Adipose tissue (tissue), 3 donors: ENCODE results near the gene ARHGAP26. TPM values are rescaled to one million over a fixed set of nuclear protein-coding genes. Genes with fewer than 3 reads are reported as not detected.

Experiments
- H3K27ac ChIP-seq: one replicate; pipeline ENCODE4 v1.5.1; 2013; ENCODE audit warnings: low read depth, low read length
- WGBS, 3 donors: extraction: QIAGEN DNeasy Blood & Tissue Kit; methylation state at CpG; one replicate each; pipeline ENCODE4 v1.1.7; 2013; 5-methylcytosine and 5-hydroxymethylcytosine counted together
- polyA plus RNA-seq, 3 donors: library from polyadenylated mRNA; stranded (reverse); fragments of 200-250 nt; gene quantifications; one replicate each; pipeline ENCODE4 v1.2.3, GENCODE V29; 2013
- donor health status: healthy with polysubstance abuse.
- donor health status: Bipolar disorder and iron deficiency.
- donor health status: healthy.

Gene ARHGAP26
- polyA plus RNA-seq, 3 donors, result 2.3 to 8.3 (median 6.5) TPM

DNA sequence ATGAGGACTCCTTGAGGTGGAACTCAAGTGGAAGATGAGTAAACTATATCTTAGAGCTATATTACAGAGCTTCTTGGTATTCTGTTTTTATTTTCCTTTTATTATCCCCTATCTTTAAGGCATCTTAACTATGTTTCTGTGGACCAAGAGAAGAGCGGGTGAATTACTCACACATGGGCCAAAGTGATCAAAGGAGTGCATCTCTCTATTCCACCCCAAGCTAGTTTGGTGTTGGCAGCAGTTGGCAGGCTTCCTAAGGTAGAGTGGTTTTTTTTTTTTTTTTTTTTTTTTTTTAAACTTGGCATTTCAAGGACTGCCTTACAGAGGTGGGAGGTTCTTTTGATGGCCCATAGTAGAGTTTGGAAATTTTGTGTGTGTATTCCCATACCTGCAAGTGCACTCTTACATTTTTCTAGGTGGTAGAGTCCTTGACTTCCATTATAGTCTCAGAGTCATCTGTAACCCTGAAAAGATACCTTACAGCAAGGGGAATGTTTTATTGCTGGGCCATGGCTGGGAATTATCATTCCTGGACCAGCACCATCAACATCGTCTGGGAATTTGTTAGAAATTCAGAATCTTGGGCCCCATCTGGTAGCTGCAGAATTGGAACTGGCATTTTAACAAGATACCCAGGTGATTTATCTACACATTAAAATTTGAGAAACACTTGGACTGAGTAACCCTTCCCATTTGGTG is 51.0 kb downstream of the ARHGAP26 start:
- no peak overlapping the region for H3K27ac ChIP-seq
- 86 to 97% (median 93%) methylated on average over 2 of the region's 2 CpGs for WGBS, 3 donors

DNA sequence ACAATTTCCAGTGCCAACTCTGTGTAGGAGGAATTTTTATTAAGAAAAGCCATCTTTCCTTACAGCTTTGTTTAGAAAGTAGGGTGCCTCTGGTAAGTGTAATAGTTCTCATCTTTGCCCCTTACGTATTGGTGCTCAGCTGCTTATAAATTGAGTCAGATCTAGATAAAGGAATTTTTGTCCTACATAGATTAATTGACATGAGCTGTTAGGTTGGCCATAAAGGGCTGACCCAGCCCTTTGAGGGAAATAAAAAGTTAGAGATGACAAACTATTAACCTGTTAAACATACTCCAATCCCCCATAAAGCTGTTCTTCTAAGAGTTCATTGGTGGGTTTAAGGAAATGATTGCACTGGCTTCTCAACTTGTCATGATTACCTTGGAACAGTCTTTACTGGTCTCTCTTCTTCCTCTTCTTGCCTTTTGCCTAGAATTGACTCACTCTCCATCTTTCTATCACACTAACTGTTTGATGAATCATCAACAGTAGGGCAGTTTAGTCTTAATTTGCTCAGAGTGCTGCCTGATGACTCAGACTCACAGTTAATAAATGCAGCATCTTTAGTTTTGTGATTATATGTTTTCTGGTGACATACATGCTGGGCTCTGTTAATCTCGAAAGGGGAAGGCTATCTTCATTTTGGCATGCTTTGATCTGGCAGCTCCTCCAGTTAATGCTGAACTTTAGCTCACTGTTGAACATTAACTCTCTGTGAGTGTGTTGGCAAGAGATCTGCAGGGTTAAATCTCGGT is 51.7 kb downstream of the ARHGAP26 start:
- no peak overlapping the region for H3K27ac ChIP-seq
- WGBS, 3 donors, result 50 to 67% (median 54%) methylated on average over 3 of the region's 3 CpGs

DNA sequence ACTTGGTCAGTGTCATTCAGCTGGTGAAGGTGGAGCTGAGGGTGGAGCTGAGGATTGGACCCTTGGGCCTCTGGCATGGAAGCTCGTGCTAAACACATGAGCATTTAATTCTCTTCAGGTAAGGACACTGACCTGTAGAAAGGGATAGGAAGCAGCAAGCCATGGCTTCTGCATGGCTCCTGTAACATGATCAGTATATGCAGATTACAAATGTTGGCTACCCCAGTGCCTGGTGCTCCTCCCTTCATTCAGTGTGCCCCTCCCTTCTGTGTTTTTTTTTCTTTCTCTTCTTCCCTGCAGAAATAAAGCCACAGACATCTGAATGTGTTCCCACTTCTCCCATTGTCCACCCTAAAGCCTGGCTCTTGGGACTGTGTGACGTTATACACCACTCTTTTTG is 52.9 kb downstream of the ARHGAP26 start:
- 74 to 85% (median 75%) methylated on average over 2 of the region's 2 CpGs for WGBS, 3 donors
- H3K27ac ChIP-seq, result no peak overlapping the region

GRCh38 chr5:142823806-142824205 is 53.6 kb downstream of the ARHGAP26 start:
- WGBS, 3 donors, result 87 to 88% (median 87%) methylated on average over 5 of the region's 5 CpGs
- H3K27ac ChIP-seq, result no peak overlapping the region

GRCh38 chr5:142824391-142824790 is 54.2 kb downstream of the ARHGAP26 start:
- whole genome bisulfite sequencing, 3 donors, result 32 to 88% (median 77%) methylated on average over 2 of the region's 2 CpGs
- H3K27ac ChIP-seq, result no peak overlapping the region

DNA sequence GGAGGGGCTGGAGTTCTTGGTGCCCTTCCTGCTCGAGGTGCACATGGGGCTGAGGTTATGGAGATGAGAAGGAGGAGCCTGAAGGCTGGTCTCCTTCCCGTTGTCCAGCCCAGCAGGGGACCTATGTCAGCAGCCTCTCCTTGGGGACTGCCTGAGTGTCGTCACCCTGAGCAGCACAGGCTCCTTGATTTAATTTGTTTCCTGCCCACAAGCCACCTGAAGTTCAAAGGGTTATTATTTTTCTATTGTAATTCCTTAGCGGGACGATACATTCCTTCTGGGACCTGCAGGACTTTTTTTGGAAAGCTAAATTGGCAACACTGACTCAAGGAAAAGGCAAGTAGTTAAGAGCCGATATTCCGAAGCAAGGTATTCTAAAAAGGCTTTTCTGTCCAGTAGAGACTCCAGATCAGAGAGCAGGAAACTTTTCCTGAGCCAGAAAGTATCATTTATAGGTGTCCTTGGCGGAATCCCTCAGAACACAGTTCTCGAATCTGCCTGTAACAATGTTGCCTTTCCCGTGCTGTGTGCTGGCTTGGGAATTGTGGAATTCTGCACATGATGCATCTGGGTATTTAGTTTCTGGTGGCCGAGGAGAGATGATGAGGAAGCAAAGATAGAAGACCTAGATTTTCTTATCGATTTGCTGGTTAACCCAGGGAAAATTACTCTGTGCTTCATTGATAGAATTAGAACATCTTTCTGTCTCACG is 55.4 kb downstream of the ARHGAP26 start:
- 42 to 62% (median 47%) methylated on average over 13 of the region's 13 CpGs for WGBS, 3 donors
- H3K27ac ChIP-seq, result no peak overlapping the region

GRCh38 chr5:142826093-142826492 is 55.9 kb downstream of the ARHGAP26 start:
- no peak overlapping the region for H3K27ac ChIP-seq
- 67 to 81% (median 72%) methylated on average over 5 of the region's 5 CpGs for WGBS, 3 donors

GRCh38 chr5:142826741-142827492 is 56.7 kb downstream of the ARHGAP26 start:
- no peak overlapping the region for H3K27ac ChIP-seq
- 38 to 74% (median 48%) methylated on average over 3 of the region's 3 CpGs for WGBS, 3 donors

DNA sequence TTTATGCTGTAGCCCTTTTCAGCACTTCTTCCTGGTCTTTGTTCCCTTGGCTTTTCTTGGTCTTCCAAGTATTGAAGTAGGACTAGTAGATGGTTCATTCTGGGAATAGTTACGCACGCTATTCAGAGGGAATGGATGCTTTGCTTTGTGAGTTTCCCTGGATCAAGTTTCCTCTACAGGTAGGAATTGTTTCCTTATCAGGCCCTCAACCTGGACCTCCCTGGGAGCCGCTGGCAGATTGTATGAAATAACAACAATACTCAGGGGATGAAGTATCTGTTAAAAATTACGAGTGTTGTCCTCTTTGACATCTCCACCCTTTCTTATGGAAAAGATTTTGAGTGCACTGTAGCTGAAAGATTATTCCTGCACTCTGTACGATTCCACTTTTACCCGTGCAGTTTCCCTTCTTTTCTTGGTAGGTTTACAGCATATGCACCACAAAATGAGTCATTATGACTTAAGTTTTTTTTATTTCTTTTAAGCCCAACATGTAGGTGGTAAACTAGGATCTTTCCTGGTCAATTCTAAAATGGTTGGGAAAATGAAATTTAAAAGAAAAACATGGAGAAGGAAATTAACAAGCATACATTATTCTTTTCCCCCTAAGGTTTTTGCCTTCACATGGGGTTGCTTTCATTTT is 57.9 kb downstream of the ARHGAP26 start:
- WGBS, 3 donors, result 83 to 91% (median 87%) methylated on average over 6 of the region's 6 CpGs

DNA sequence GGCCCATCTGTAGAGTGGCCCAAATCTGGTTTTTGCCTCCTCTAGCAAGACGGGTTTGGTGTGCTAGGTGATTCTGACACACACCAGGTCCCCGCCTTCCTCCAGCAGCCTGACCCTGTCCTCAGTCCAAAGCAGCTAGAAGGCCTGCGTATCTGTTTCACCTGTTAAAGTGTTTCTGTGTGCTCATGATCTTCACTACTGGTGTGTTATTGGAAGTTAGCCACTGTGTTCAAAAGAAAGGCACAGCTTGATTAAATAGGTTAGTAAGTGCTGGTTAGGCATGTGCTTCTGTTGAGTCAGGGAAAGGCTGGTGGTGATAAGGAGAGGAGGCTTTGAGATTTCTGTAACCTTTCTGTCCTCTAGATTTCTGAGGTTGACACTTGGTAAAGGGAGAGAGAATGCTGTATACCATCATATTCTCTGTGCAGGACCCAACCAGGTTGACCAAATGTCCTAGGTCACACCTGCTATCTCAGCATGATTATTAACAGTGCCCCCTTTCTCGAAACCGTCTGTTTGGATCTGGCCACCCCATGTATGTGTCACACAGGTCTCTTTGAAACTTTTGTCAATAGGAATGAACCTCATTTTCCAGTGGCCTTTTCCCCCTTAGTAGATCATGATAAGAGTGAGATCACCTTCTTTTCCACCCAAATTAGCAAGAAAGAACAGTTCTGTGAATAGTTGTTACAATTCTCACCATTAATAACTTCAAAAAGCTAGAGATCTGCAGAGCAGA is 58.8 kb downstream of the ARHGAP26 start:
- 83 to 100% (median 91%) methylated on average over 5 of the region's 5 CpGs for WGBS, 3 donors
- H3K27ac ChIP-seq, result no peak overlapping the region

More for the DNA sequence above, 57.9 kb downstream of the ARHGAP26 start:
- no peak overlapping the region for H3K27ac ChIP-seq

DNA sequence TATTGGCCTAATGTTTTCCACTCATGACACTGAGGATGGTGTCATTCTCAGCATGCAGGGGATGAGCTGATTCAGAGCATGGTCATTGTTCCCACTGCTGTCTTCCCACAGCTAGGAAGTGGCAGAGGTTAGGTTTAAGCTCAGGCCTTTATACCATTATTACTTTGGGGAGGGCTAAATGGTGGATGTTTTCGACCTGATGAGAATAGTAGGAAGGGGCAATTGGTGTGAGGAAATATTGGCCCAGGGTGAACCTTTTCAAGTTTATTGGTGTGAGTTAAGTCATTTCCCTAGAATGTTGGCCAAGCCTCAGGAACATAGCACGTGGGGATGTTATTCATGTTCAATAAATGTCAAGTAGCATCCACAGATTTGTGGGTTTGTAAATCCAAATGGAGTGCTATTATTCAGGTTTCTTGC is 59.6 kb downstream of the ARHGAP26 start:
- H3K27ac ChIP-seq, result no peak overlapping the region
- 41 to 81% (median 42%) methylated on average over 2 of the region's 2 CpGs for WGBS, 3 donors

GRCh38 chr5:142830241-142831008 is 60.2 kb downstream of the ARHGAP26 start:
- no peak overlapping the region for H3K27ac ChIP-seq
- WGBS, 3 donors, result 78 to 88% (median 78%) methylated on average over 8 of the region's 8 CpGs

- H3K27ac ChIP-seq, result no peak overlapping the region
- WGBS, 3 donors, result 69 to 72% (median 72%) methylated on average over 3 of the region's 3 CpGs
These were observed 60.8 kb downstream of the ARHGAP26 start for GRCh38 chr5:142831009-142831383.

DNA sequence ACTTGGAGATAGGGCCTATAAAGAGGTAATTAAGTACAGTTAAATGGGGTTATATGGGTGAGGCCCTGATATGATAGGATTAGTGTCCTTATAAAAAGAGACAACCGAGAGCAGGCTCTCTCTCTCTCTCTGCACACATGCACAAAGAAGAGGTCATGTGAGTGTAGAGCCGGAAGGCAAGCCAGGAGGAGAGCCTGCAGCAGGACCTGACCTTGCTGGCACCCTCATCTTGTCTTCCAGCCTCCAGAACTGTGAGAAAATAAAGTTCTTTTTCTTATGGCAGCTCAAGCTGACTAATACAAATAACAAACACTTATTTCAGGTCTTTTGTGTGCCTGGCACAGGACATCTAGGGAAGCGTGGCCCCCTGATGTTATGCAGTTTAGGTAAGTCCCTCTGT is 62.1 kb downstream of the ARHGAP26 start:
- 85 to 100% (median 91%) methylated on average over 3 of the region's 3 CpGs for WGBS, 3 donors

GRCh38 chr5:142833517-142834449 is 63.6 kb downstream of the ARHGAP26 start:
- no peak overlapping the region for H3K27ac ChIP-seq

More for the DNA sequence above, 62.1 kb downstream of the ARHGAP26 start:
- no peak overlapping the region for H3K27ac ChIP-seq

GRCh38 chr5:142834504-142834903 is 64.3 kb downstream of the ARHGAP26 start:
- 82 to 88% (median 85%) methylated on average over 4 of the region's 4 CpGs for WGBS, 3 donors
- no peak overlapping the region for H3K27ac ChIP-seq

More at GRCh38 chr5:142833517-142834449, 63.6 kb downstream of the ARHGAP26 start:
- WGBS, 3 donors, result 82 to 88% (median 87%) methylated on average over 7 of the region's 7 CpGs
